Lower leg skin (tissue), 3 donors: ENCODE data around the gene TSPAN6.

Experiments
- POLR2A ChIP-seq, 2 donors: fragments of 450-650 bp; IDR thresholded peaks; one replicate each; pipeline ENCODE4 v1.6.1; 2016 to 2017; ENCODE audit warnings: antibody characterized with exemption in 2 of 2, mild to moderate bottlenecking in 1 of 2, moderate library complexity in 1 of 2
- TF ChIP-seq, protein P1 (sequence below), 3 donors: fragments of 450-650 bp; IDR thresholded peaks; one replicate each; pipeline ENCODE4 v1.5.1; 2016; ENCODE audit warnings: antibody characterized with exemption in 3 of 3, mild to moderate bottlenecking in 3 of 3, moderate library complexity in 2 of 3

DNA sequence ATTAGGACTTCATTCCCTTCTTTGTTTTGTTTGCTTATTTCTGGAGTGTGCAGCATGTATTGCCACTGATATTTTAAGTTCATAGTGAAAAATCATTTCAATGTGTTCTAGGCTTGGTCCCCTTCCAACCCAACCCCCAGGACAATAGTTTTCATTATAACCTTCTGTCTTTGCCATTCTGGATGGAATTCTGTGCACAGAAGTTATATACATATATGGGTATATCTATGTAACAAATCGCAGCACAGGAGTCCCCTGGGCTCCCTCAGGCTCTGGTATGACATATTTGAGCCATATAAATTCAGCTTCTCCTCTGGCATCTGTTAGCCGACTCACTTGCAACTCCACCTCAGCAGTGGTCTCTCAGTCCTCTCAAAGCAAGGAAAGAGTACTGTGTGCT is 52.0 kb downstream of the TSPAN6 start, which contains the start of gene TNMD:
- TF ChIP-seq, protein P1, sequence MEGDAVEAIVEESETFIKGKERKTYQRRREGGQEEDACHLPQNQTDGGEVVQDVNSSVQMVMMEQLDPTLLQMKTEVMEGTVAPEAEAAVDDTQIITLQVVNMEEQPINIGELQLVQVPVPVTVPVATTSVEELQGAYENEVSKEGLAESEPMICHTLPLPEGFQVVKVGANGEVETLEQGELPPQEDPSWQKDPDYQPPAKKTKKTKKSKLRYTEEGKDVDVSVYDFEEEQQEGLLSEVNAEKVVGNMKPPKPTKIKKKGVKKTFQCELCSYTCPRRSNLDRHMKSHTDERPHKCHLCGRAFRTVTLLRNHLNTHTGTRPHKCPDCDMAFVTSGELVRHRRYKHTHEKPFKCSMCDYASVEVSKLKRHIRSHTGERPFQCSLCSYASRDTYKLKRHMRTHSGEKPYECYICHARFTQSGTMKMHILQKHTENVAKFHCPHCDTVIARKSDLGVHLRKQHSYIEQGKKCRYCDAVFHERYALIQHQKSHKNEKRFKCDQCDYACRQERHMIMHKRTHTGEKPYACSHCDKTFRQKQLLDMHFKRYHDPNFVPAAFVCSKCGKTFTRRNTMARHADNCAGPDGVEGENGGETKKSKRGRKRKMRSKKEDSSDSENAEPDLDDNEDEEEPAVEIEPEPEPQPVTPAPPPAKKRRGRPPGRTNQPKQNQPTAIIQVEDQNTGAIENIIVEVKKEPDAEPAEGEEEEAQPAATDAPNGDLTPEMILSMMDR (IDR thresholded peaks at IDR 0.05), result no peak
- TF ChIP-seq POLR2A (IDR thresholded peaks at IDR 0.05), result no peak
